ENCODE results near the gene PLK3.
"Not testable (repeated sequence)": the region's sequence is repeated elsewhere in the genome, so short reads cannot be mapped to it uniquely, and the experiment has no call there.

Gene PLK3

DNA sequence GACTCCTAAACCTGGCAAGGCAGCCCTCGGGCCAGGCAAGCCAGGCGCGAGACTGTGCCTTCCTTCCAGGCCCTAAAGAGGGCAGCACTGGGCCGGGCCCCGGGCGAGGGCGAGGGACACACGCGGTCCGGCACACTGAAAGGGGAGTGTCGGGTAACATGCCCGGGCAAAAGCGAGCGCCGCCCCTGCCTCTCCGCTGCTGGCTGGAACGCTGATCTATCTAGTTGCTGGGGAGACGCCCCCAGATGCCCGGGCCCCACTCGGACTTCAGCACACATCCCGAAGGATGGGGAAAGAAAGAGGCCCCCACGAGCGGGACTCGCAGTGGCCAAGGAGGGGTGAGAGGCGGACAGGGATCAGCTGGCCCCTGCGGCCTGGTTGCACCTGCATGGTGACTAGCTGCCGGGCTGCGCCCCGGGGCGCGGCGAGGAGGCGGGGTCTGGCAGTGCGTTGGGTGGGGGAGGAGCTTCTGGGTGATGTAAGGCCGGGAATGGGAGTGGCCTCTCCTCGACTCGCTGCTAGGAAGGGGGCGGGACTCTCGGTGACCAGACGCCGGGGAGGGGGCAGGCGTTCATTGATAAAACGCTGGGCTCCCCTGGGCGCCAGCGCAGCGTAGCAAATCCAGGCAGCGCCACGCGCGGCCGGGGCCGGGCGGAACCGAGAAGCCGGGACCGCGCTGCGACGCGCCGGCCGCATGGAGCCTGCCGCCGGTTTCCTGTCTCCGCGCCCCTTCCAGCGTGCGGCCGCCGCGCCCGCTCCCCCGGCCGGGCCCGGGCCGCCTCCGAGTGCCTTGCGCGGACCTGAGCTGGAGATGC, at the start of gene PLK3:
Gene PLK3, plus strand, starts transcription at position 608 of the 815 bp plus-strand sequence. Its CDS starts 87 bp downstream, at position 695.
- peak; percentile 95 to 98 for DNase-seq

DNA sequence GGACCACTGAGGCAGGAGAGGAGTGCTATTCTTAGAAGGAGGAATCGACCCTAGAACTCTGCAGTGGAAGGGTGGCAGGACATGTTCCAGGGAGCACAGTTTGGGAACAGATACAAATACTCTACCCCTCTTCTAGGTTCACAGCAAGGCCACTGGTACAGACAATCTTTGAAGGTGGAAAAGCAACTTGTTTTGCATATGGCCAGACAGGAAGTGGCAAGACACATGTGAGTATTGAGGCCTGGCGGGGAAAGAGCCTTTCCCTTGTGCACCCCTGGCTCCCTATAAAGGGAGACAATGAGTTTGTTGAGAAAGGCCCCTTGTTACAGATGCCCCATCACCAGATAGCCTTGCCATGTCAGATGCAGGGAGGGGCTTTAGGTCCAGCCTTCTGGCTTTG, 42.8 kb upstream of the PLK3 start:
- DNase-seq, result no peak

DNA sequence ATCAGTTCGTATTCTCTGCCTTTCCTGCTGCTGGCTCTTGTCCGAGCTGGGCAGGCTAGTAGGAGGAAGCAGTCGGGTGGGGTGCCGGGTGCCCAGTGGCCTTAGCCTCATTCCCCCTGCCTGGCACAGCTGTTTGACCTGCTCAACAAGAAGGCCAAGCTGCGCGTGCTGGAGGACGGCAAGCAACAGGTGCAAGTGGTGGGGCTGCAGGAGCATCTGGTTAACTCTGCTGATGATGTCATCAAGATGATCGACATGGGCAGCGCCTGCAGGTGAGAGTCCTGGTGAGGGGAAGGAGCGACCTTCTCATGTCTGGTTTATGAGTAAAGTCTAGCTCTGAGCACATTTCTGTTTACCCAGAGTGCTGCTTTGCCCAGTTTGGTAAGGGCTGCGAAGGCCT, 41.1 kb upstream of the PLK3 start:
- DNase-seq, result no peak

DNA sequence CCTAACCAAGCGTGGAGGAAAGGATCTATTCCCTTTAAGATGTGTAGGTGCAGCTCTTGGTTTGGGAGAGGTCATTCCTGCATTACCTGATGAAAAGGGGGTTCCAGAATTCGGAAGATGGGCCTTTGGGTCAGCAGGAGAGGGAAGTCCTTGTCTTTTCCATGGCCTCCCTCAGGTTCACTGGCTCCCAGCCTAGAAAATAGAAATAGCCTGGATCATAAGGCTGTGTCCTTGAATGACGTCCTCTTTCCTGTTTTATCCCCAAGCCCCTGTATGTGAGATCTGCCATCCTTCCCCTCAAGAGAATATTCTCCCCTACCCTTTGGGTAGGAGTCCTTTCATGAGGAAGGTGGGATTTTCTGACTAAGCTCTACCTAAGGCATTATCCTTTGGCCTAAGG, 39.3 kb upstream of the PLK3 start:
- no peak for DNase-seq

DNA sequence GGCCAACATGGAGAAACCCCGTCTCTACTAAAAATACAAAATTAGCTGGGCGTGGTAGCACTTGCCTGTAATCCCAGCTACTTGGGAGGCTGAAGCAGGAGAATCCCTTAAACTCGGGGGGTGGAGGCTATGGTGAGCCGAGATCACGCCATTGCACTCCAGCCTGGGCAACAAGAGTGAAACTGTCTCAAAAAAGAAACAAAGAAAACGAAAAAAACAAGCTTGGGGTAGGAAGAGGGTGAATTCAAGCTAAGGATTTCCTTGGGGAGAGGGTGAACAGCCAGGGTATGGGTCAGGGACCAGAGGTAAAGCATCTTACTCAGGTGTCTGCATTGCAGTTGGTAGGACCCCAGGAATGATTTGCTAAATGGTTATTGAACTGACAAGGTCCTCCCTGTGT, 33.8 kb upstream of the PLK3 start:
- not testable (repeated sequence) for DNase-seq

DNA sequence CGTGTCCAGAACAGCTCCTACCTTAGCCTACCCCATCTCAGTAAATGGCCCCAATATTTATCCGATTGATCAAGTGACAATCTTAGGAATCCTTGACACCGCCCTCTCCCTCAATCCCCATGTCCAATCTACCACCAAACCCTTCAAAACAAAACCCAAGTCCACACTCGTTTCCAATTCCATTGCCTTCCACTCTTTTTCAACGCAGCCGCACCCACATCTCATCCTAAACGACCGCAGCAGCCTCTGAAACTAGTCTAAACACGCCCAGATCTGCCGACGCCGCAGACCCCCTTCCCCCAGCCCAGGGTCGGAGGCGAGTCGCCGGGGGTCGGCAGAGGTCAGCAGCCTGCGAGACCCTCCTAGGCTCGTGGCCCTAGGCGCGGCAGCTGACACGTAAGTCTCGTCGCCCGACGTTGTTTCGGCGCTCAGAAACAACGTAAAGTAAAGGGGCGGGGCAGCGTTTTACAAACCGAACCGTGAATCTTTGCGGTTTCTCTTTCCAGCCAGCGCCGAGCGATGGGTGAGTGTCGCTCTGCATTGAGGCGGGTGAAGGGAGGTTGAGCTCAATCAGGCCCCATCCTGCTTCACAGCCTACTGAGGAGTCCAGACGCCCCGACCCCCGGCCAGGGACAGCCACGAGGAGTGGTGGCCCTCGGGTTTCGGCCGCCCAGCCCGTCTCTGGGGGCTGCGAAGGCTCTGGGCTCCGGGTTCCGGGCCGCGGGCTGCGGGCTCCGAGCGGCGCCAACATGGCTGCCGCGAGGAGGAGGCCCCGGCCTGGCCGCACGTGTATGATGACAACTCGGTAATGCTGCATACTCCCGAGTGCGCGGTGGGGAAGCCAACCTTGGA, 24.9 kb upstream of the PLK3 start, which contains the start of gene RPS8:
Gene RPS8, plus strand, starts transcription at position 463 of the 852 bp plus-strand sequence. Its CDS starts 57 bp downstream, at position 520.
- peak; percentile 82 to 90 for DNase-seq

DNA sequence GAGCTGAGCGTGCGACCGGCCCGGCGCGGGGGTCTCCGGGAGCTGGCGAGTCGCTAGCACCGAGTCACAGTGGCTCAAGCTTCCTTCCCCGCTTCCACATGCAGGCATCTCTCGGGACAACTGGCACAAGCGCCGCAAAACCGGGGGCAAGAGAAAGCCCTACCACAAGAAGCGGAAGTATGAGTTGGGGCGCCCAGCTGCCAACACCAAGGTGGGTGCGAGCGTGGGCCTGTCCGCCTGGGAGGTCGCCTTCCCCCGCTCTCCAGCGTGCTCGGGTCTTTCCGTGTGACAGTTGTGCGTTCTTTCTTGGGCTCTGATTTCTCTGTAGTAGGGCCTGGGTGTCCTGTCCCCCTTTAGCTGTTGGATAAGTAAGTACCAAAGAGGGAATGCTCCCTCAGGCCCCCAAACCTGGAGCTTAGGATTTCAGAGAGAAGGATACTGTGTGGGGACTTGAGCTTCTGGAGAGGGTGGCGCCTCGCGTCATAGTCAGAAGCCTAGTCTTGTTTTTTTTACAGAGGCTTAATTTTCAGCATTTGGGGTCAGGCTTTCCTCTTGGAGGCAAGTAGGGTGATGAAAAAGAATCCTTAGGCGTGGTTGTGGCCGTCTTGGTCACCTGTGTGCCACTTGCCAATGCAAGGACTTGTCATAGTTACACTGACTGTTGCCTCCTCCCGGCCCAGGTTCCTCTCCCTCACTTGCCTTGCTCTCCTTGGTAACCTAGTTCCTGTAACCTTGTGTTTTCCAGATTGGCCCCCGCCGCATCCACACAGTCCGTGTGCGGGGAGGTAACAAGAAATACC, 24.0 kb upstream of the PLK3 start:
- peak; percentile 45 to 70 for DNase-seq

DNA sequence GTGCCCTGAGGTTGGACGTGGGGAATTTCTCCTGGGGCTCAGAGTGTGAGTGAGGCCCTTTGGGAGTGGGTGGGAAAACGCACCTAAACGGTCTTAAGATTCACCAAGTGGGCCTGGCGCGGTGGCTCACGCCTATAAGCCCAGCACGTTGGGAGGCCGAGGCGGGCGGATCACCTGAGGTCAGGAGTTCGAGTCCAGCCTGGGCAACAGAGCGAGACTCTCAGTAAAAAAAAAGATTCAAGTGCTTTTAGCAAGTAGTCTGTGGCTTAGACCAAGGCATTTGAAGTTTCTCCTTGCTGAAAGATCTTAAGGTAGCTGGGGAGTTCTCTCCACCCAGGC, 23.5 kb upstream of the PLK3 start:
- DNase-seq, result no peak

DNA sequence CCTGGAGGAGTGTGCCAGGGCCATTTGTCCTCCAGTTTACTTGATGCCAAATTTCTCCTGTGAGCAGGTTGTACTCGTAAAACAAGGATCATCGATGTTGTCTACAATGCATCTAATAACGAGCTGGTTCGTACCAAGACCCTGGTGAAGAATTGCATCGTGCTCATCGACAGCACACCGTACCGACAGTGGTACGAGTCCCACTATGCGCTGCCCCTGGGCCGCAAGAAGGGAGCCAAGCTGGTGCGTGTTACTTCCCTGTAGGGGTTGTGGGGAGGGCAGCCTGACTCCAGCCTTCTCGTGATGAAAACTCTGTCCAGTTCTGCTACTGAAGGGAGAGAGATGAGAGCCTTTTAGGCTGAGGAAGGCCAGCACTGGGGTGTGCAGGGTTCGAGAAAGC, 22.6 kb upstream of the PLK3 start:
- no peak for DNase-seq

DNA sequence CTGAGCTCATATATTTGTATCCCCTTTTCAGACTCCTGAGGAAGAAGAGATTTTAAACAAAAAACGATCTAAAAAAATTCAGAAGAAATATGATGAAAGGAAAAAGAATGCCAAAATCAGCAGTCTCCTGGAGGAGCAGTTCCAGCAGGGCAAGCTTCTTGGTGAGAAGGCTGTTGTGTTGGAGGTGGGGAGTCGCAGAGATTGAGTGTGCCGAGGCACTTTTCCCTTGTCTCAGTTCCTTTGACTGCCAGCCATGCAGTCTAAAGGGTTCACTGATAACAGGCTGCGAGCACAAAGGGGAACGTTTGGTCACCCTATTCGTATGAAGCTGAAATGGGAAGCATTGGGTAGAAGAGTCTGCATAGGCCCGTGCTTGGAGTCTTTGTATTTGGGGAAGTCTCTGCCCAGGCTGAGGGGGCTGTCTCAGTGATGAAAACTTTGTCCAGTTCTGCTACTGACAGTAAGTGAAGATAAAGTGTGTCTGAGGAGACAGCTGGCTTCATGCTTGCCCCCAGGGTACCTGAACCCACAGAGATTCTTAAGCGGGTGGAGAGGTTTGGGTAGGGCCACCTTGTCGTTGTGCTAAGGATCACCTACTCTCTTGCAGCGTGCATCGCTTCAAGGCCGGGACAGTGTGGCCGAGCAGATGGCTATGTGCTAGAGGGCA, 22.1 kb upstream of the PLK3 start:
- DNase-seq, result no peak

DNA sequence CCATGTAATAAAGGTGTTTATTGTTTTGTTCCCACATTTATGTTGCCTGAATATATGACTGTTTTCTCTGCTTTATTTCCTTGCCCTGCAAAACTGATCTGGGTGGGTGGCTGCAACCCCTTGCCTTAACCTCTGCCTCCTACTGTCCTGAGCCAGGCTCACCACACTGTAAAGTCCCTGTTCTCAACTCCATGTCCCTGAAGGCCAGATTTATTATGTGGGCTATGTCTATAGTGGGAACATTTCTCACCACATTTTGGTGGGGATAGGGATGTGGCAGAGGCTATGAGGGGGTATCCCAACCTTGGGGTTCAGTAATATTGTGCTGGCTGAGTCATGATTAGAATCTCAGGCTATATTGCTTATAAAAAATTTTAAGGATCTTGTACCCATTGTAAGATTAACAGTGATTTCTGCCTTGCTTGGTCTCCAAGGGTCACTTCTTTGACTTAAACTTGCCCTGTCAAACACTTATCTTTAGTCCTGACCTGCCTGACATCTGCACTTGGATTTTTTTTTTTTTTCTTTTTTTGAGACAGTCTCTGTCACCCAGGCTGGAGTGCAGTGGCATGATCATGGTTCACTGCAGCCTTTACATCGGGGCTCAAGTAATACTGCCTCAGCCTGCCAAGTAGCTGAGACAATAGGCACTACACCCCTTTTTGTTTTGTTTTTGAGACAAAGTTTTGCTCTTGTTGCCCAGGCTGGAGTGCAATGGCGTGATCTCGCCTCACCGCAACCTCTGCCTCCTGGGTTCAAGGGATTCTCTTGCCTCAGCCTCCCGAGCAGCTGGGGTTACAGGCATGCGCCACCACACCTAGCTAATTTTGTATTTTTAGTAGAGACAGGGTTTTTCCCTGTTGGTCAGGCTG, 21.2 kb upstream of the PLK3 start:
- DNase-seq, result no peak

DNA sequence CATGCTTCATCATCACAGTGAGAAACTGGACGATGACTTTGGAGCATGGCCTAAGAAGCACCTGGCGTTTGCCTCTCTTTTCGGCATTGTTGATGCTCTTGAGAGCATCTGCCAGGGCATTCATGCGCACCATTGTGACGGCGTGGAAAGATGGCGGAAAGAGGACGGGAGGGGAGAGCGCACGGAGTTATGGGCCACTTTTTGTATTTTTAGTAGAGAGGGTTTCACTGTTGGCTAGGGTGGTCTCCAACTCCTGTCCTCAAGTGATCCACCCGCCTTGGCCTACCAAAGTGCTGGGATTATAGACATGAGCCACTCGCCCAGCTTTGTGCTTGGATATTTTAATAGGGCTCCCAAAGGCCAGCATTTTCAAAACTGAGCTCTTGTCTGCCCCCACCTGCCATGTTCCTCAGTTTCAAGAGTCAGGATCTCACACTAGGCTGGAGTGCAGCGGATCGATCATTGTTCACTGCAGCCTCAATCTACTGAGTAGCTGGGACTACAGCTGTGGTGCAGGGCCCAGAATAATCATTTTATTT, 19.5 kb upstream of the PLK3 start:
- no peak for DNase-seq

DNA sequence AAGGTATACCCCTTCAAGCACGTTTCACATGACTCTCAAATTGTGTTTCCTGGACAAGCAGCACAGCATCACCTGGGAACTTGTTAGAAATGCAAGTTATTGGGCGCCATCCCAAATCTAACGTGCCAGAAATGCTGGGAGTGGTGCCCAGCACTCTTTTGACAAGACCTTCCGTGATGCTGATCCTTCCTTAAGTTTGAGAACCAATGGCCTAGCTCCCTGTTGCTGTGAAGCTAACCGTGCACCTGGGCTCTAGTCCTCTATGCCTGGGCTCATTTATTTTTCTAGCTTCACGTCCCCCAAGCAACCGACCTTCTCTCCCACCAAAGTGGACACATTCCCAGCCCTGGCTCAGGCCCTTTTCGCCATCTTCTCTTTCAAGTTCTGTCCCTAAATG, 16.5 kb upstream of the PLK3 start:
- no peak for DNase-seq

DNA sequence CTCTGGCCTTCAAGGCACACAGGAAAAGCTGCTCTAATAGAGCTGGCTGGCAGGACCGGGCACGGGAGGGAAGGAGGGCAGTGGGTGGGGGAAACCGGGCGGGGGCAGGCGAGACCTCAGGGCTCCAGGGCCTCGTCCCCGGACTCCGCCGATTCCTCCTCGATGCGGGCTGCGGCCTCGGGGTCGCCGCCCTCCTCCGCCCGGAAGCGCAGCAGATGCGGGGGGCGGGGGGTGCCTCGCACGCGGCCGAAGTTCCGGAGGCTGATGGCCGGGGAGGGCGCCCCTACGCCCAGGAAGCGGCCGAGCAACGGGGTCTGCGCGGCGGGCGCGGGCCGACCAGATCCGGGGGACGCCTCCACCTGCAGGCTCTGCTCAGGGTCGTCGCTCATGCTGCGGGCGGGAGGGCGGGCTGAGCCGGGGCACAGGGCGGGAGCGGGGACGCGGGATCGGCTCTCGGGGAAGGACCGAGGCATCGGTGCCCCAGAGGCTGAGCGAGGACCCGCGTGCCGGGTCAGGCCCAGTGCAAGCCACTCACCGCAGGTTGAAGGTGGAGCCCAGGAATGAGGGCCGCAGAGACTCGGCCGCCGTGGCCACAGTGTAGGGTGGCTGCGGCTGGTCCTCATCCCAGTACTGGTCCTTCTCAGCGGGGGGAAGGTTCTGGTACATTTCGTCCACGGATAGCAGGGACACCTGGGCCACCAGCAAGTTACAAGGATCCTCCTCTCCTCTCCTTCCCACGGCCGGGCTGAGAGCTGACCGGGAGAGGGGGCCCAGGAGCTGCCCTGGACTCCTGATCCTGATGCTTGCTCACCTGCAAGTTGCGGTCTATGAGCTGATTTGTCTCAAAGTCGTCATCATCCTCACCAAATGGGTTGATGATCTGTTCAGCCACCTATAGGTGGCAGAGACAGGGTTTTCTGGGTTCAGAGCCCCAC, 15.8 kb upstream of the PLK3 start:
- peak in 1 of 2 experiments; percentile 21 for DNase-seq

DNA sequence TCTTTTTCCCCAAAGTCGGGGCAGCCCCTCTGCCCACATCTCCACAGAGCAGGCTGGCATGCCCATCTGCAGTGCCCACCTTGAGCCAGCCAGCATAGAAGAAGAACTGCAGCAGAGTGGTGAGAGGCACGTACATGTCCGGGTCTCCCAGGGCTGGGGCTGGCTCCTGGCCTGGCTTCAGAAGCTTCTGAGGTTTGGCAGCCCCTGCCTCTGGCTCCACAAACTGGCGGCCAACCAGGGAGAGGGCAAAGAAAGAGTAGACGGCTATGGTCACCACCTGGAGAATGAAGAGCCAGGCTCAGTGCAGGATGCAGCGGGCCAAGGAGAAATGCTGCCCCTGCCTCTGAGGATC, 15.2 kb upstream of the PLK3 start:
- DNase-seq, result no peak

DNA sequence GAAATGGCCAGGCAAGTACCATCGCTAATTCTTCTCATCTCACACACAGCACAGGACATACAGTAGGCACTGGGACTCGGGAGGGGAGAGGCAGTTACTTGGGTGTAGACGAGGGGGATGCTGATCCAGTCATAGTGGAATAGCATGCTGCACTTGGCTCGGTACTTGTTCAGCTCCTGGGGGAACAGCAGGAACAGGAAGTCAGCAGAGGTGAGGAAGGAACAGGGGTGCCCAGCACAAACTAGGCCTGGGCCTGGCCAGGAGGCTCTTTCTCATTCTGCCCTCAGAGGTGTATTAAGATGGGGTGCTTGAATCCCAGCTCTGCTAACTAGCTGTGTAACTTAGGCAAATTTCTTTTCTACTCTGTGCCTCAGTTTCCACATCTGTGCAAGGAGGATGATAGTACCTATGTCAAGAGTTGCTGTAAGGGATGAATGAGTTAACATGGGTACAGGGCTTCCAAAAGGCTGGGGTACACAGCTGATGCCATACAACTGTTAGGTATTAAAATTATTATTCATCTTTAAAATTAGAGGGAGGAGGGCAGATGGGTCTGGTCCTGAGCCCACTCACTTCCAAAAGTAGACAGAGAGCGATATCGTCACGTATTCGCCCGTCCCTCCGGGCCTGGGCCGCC, 14.6 kb upstream of the PLK3 start:
- no peak for DNase-seq

DNA sequence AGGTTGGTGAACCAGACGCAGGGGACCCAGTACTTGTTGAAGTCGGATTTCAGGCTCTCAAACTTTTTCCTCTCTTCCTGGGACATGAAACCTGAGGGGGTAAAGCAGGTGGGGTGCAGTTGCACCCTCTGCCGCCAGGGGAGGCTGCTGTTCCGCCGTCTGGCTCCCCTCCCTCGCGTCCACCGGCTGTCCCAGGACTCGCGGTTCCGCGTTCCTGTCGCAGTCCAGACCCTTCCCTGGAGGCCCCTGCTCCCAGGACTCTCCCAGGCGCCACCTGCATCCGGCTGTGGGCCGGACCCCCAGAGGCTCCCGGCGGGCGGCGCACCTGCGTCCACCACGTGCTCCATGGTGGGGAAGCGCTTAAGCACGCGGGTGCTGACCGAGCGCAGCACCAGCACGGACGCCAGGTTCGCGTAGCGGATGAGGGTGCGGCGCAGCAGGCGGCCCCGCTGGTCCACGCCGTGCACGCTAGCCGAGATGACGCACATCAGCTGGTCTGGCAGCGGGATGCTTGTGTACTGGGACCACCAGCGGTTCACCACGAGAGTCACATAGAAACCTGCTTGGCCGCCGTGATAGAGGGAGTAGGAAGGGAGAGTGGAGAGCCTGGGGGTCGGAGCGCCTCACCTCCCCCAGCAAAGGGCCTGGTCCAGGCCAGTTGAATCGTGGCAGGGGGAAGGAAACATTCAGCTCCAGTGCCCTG, 13.9 kb upstream of the PLK3 start:
- DNase-seq, result peak; percentile 73 to 76

DNA sequence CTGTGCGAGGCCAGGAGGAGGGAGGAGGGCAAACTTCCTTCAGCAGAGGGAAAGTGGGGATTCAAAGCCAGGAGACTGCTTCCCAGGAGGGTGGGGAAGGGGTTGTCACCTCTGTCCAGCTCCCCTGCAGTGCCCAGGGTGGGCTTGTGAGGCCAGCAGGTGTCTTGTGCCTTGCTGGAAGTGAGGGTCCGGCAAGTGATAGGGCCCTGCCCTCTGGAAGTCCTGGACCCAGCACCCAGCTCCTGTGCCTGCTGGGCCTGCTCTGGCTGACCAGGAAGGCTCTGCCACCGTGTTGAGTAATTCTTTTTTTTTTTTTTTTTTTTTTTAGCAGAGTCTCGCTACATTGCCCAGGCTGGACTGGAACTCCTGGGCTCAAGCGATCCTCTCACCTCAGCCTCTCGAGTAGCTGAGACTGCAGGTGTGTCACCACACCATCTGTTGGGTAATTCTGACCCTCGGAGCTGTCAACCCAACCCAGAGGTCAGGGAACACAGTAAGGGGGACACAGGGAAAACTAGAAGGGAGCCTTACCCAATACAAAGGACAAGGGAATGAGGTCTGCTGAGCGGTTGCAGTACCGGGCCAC, 13.2 kb upstream of the PLK3 start:
- no peak for DNase-seq

DNA sequence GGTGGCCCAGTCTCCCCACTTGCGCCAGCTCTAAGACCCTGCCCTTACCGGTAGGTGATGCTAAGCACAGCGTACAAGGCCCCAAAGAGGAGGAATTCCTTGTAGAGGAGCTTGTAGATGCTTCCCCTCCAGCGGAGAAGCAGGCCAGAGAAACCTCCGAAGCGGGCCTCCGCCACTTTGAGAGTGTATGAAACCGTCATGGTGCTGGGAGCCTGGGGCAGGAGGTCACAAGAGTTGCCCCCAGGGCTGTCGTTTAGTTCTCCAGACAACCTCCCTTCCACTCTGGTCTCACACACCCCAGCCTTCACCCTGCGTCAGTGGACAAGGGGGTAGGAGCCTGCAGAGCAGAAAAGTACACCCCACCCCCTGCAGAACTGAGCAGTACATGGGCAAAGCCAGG, 12.7 kb upstream of the PLK3 start:
- DNase-seq, result no peak
